GM23338 (cell line): ENCODE measurements around the gene ENTPD8. TPM values are rescaled to one million over a fixed set of nuclear protein-coding genes. Genes with fewer than 3 reads are reported as not detected.

ENCODE experiments used
- ATAC-seq: fragments of 200-7000 bp; cut with Tn5 transposase; 3 replicates; pipeline ENCODE4 v1.9.1; 2020
- DNase-seq: peaks from one replicate; pipeline ENCODE4 v3.0.0-alpha.2; 2015; ENCODE audit warnings: low spot score
- H2AFZ ChIP-seq: fragments of 200-600 bp; sonication (generic); 2 replicates; pipeline ENCODE4 v1.8.0; 2016; ENCODE audit warnings: antibody characterized with exemption, mild to moderate bottlenecking, moderate library complexity
- H3F3A ChIP-seq: fragments of 200-600 bp; sonication (generic); replicated peaks from 2 replicates; pipeline ENCODE4 v1.8.0; 2017; ENCODE audit warnings: antibody characterized with exemption, mixed run types, low read depth
- H3K27ac ChIP-seq: fragments of 200-600 bp; sonication (generic); 2 replicates; pipeline ENCODE4 v1.6.1; 2016; ENCODE audit warnings: low read depth
- H3K27me3 ChIP-seq: fragments of 200-600 bp; sonication (generic); 2 replicates; pipeline ENCODE4 v1.8.0; 2016; ENCODE audit warnings: mild to moderate bottlenecking, mixed run types, moderate library complexity; ENCODE audit not compliant: insufficient read depth
- H3K36me3 ChIP-seq: fragments of 200-600 bp; sonication (generic); 2 replicates; pipeline ENCODE4 v1.8.0; 2016; ENCODE audit warnings: mild to moderate bottlenecking; ENCODE audit not compliant: insufficient read depth
- H3K4me1 ChIP-seq: fragments of 200-600 bp; sonication (generic); 2 replicates; pipeline ENCODE4 v1.8.0; 2016; ENCODE audit warnings: mild to moderate bottlenecking, moderate library complexity; ENCODE audit not compliant: insufficient read depth
- H3K4me2 ChIP-seq: fragments of 200-600 bp; sonication (generic); 2 replicates; pipeline ENCODE4 v1.7.1; 2017; ENCODE audit warnings: mixed run types
- H3K4me3 ChIP-seq: fragments of 200-600 bp; sonication (generic); 2 replicates; pipeline ENCODE4 v1.6.1; 2016; ENCODE audit warnings: mixed run types
- H3K79me2 ChIP-seq: fragments of 200-600 bp; sonication (generic); replicated peaks from 2 replicates; pipeline ENCODE4 v1.8.0; 2017; ENCODE audit warnings: mild to moderate bottlenecking; ENCODE audit not compliant: insufficient read depth
- H3K9me2 ChIP-seq: fragments of 200-600 bp; sonication (generic); 2 replicates; pipeline ENCODE4 v1.8.0; 2017; ENCODE audit not compliant: insufficient read depth
- H4K20me1 ChIP-seq: fragments of 200-600 bp; sonication (generic); replicated peaks from 2 replicates; pipeline ENCODE4 v1.8.0; 2017; ENCODE audit warnings: mild to moderate bottlenecking; ENCODE audit not compliant: insufficient read depth
- H3K27ac Mint-ChIP-seq: 2 replicates; pipeline ENCODE4 v1.8.0; 2020; ENCODE audit warnings: inconsistent platforms, mild to moderate bottlenecking, moderate library complexity, mixed read lengths
- H3K27me3 Mint-ChIP-seq: 3 replicates; pipeline ENCODE4 v1.8.0; 2022; ENCODE audit warnings: low read depth, mild to moderate bottlenecking, moderate library complexity, mixed read lengths, inconsistent platforms; ENCODE audit not compliant: insufficient read depth, poor library complexity
- H3K36me3 Mint-ChIP-seq: 3 replicates; pipeline ENCODE4 v1.8.0; 2021; ENCODE audit warnings: low read depth, mild to moderate bottlenecking, inconsistent platforms, moderate library complexity, mixed read lengths
- H3K4me1 Mint-ChIP-seq: 3 replicates; pipeline ENCODE4 v1.8.0; 2020; ENCODE audit warnings: mild to moderate bottlenecking, inconsistent platforms, mixed read lengths
- H3K4me3 Mint-ChIP-seq: 3 replicates; pipeline ENCODE4 v1.8.0; 2021; ENCODE audit warnings: moderate library complexity, mild to moderate bottlenecking, inconsistent platforms, mixed read lengths
- H3K9me3 Mint-ChIP-seq: 3 replicates; pipeline ENCODE4 v1.8.0; 2020; ENCODE audit warnings: moderate library complexity, mild to moderate bottlenecking, inconsistent platforms, mixed read lengths
- CREB1 ChIP-seq: fragments of 250-450 bp; sonication (Bioruptor Pico); IDR thresholded peaks from 2 replicates; pipeline ENCODE4 v1.5.0; 2020; ENCODE audit warnings: low read depth, mild to moderate bottlenecking, moderate library complexity
- CTCF ChIP-seq, 2 experiments: fragments of 200-600 bp in 1 of 2; sonication (generic) in 1 of 2; conservative IDR thresholded peaks; 2 replicates each; pipeline versions ENCODE4 v1.5.1 to v1.6.1; 2016 to 2017; ENCODE audit warnings: antibody characterized with exemption in 2 of 2, low read depth in 2 of 2, mild to moderate bottlenecking in 2 of 2, moderate library complexity in 1 of 2
- ETS1 ChIP-seq: IDR thresholded peaks from 2 replicates; pipeline ENCODE4 v1.6.1; 2016; ENCODE audit warnings: antibody characterized with exemption
- EZH2 ChIP-seq: fragments of 200-600 bp; sonication (generic); IDR thresholded peaks from one replicate; pipeline ENCODE4 v1.8.0; 2017; ENCODE audit warnings: antibody characterized with exemption, mild to moderate bottlenecking, low read depth; ENCODE audit not compliant: unreplicated experiment
- EZH2phosphoT487 ChIP-seq: fragments of 200-600 bp; sonication (generic); IDR thresholded peaks from one replicate; pipeline ENCODE4 v1.8.1; 2018; ENCODE audit warnings: antibody characterized with exemption; ENCODE audit not compliant: unreplicated experiment
- JUNB ChIP-seq: IDR thresholded peaks from one replicate; pipeline ENCODE4 v1.6.1; 2016; ENCODE audit warnings: antibody characterized with exemption; ENCODE audit not compliant: unreplicated experiment
- NANOG ChIP-seq: IDR thresholded peaks from 2 replicates; pipeline ENCODE4 v1.6.1; 2016; ENCODE audit warnings: antibody characterized with exemption, borderline replicate concordance
- POLR2AphosphoS5 ChIP-seq: IDR thresholded peaks from 2 replicates; pipeline ENCODE4 v1.6.1; 2016; ENCODE audit warnings: antibody characterized with exemption, low read depth
- REST ChIP-seq: IDR thresholded peaks from one replicate; pipeline ENCODE4 v1.6.1; 2018; ENCODE audit warnings: antibody characterized with exemption; ENCODE audit not compliant: unreplicated experiment
- STAT1 ChIP-seq: IDR thresholded peaks from one replicate; pipeline ENCODE4 v1.6.1; 2016; ENCODE audit warnings: antibody characterized with exemption; ENCODE audit not compliant: unreplicated experiment
- ZNF114 ChIP-seq: fragments of 250-450 bp; sonication (Bioruptor Pico); IDR thresholded peaks from 2 replicates; pipeline ENCODE4 v1.5.0; 2020; ENCODE audit warnings: mild to moderate bottlenecking, moderate library complexity
- ZNF331 ChIP-seq: fragments of 250-450 bp; sonication (Bioruptor Pico); IDR thresholded peaks from 2 replicates; pipeline ENCODE4 v1.5.0; 2020; ENCODE audit warnings: low read depth, mild to moderate bottlenecking, moderate library complexity
- ZNF462 ChIP-seq: fragments of 250-450 bp; sonication (Bioruptor Pico); IDR thresholded peaks from 2 replicates; pipeline ENCODE4 v1.5.0; 2020; ENCODE audit warnings: mild to moderate bottlenecking, moderate library complexity
- polyA plus RNA-seq: library from polyadenylated mRNA; unstranded; fragments of >200 nt; fragmentation: Nextera tagmentation; extraction: Ambion mirVana; gene quantifications from 2 replicates; pipeline ENCODE4 v1.2.1, GENCODE V29; 2016
- total RNA-seq: library from RNA; depleted of rRNA; stranded (reverse); fragments of >200 nt; shearing (Covaris generic); gene quantifications from 2 replicates; pipeline ENCODE4 v1.2.3, GENCODE V29; 2014

ENTPD8 gene
- total and polyA plus RNA-seq, 2 experiments from 2014 or later, result 0.42 to 0.89 TPM

- Histone ChIP-seq H3K4me2 (peak overlapping the region; percentile 97), H3K27me3 (peaks cover 9% of the 10 kb centered on the region), H4K20me1 (peaks cover 4% of the 10 kb centered on the region; the same call in 1 of the 2 replicates), H3F3A (peaks cover 3% of the 10 kb centered on the region; the same call in 1 of the 2 replicates), H3K9me2 (no peaks in the 10 kb centered on the region), H3K4me1 (peaks cover 6% of the 10 kb centered on the region), H3K27ac (no peak overlapping the region), H2AFZ (peak overlapping the region; percentile 89), H3K36me3 (no peaks in the 10 kb centered on the region), H3K79me2 (peaks cover 25% of the 10 kb centered on the region), H3K4me3 (peak overlapping the region; percentile 89)
- DNase-seq (no peak), ATAC-seq (no peak; the same call in 2 of the 3 replicates)
- no peak overlapping the region for H3K27ac Mint-ChIP-seq
- H3K4me1 Mint-ChIP-seq, result peaks cover 4% of the 10 kb centered on the region; the same call in 2 of the 3 replicates
- H3K36me3 Mint-ChIP-seq, result no peaks in the 10 kb centered on the region; the same call in 2 of the 3 replicates
- peaks cover 10% of the 10 kb centered on the region for H3K27me3 Mint-ChIP-seq
- peak overlapping the region; percentile 86 for H3K4me3 Mint-ChIP-seq
- no peak for TF ChIP-seq POLR2AphosphoS5
- no peak for TF ChIP-seq ZNF114 (CRISPR knock-in tag)
- TF ChIP-seq ZNF462 (CRISPR knock-in tag), result no peak
- no peak for TF ChIP-seq EZH2phosphoT487
- no peak for TF ChIP-seq CREB1 (CRISPR knock-in tag)
- TF ChIP-seq STAT1, result no peak
- TF ChIP-seq NANOG, result no peak
- TF ChIP-seq ETS1, result no peak
- TF ChIP-seq EZH2, result no peak
- TF ChIP-seq JUNB, result no peak
- TF ChIP-seq CTCF (conservative IDR thresholded peaks at IDR 0.05; ENCODE audit: low read depth in 2 of 2), result no peak
- TF ChIP-seq REST, result no peak
- no peak for TF ChIP-seq ZNF331
- H3K9me3 Mint-ChIP-seq, result no peaks in the 10 kb centered on the region; the same call in 2 of the 3 replicates
Measured at GRCh38 chr9:137421838-137422603, 19.1 kb downstream of the ENTPD8 start.
